DMS114 treated with DMSO at 0.1 percent for 48 hours (cell line): Measurements from ENCODE around the gene CCNY.

Experiments used
- DNase-seq: peaks from one replicate; lab custom pipeline; 2025; ENCODE audit not compliant: unreplicated experiment; lab: John Stamatoyannopoulos, UW

CCNY gene

GRCh38 chr10:35423505-35424306 lies 87.4 kb downstream of the CCNY start:
- no peak for DNase-seq

- DNase-seq = no peak
Measured at GRCh38 chr10:35424680-35425285, 88.5 kb downstream of the CCNY start.

DNA sequence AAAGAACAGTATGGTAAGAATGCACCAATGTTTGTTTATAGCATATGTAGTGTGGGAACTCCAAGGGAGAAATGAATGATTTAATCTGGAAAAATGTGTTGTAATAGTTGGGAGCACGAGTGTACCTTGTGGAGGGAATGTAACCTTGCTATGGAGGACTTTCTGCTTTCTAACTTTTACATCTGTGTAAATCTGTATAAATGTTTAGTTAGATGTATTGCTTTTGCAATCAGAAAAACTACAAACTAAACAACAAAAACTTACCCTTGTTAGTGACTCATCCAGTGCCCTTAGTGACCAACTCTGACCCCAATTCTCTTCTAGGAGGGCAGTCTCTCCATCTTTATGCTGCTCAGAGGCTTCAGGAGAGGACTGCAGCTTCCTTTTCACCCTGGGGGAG lies 89.3 kb downstream of the CCNY start:
- no peak for DNase-seq

GRCh38 chr10:35426657-35427056 lies 90.3 kb downstream of the CCNY start:
- no peak for DNase-seq

- DNase-seq = no peak
Measured at GRCh38 chr10:35427543-35427942, 91.2 kb downstream of the CCNY start.

- DNase-seq = no peak
Measured at GRCh38 chr10:35428521-35428920, 92.2 kb downstream of the CCNY start.

DNA sequence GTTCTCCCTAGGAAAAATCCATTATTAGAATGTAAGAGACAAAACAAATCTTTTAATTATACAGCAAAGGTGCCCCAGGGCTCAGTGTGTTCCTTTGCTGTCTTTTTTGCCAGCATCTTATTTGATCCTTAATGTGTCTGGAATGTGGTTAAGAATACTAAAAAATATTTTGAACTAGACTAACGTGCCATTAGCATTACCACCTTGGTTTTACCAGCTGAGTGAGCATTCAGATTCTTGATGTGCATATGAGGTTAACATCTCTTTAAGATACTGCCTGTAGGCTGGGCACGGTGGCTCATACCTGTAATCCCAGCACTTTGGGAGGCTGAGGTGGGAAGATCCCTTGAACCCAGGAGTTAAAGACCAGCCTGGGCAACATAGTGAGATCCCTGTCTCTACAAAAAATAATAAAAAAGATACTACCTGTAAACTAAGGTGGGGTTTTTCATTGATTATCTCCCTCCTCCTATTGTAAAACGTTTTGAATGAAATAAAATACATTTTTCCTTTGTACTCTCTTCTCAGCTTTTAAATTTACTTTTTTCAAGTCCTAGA lies 96.6 kb downstream of the CCNY start:
- no peak for DNase-seq

GRCh38 chr10:35433851-35434426 lies 97.6 kb downstream of the CCNY start:
- DNase-seq = no peak

DNA sequence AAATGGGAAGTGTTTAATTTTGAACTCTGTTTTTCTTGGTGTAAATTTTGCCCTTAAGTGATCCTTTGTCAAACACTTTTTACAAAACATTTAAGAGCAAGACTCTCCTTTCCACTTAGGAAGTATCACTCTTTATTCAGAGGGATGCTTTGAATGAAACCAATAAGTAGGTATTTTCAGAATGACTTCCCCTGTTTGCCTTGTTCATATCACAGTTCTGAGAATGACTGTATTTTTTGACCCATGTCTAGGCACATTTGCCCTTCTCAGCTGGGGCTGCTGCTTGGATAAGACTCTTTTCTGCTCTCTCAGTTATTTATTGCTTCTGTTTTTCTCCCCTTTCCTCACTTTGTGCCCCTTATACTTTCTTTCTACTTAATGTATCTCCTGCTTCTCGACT lies 98.2 kb downstream of the CCNY start:
- no peak for DNase-seq

- no peak for DNase-seq
Measured at GRCh38 chr10:35435824-35436223, 99.5 kb downstream of the CCNY start.

- no peak for DNase-seq
Measured at GRCh38 chr10:35437829-35438228, 101.5 kb downstream of the CCNY start.

- no peak for DNase-seq
Measured at GRCh38 chr10:35438718-35439571, 102.6 kb downstream of the CCNY start.

- DNase-seq = no peak
Measured at GRCh38 chr10:35440016-35440415, 103.7 kb downstream of the CCNY start.

DNA sequence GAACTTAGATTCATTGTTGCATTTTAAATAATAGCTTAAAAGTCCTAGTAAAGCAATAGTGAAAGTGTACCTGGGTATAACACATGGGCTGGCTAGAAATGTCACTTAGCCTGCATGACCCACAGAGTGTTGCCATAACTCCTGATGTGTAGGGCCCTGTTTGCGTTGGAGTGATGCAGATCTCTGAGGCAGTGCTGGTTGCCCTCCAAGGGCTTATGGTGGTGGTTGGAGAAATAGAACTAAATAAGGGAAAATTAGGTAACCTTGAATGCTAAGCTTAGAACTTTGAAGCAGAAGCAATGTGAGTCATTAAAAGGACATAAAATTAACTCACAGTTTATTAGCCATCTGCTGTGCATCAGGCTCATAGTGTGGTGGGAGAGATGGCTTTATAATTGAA lies 105.7 kb downstream of the CCNY start:
- no peak for DNase-seq

DNA sequence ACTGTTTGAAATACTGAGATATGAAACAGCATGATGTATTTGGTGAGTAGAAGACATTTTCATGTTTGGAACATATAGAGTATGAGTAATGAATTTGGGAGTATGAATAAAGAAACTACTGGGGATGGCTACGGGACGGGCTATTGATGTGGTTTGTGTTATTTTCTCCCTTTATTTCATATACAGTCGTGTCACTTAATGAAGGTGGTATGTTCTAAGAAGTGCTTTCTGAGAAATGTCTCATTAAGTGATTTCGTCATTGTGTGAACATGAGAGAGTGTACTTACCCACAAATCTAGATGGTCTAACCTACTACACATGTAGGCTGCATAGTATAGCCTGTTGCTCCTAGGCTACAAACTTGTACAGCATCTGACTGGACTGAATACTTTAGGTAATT lies 106.3 kb downstream of the CCNY start:
- no peak for DNase-seq

- no peak for DNase-seq
Measured at GRCh38 chr10:35443858-35444257, 107.5 kb downstream of the CCNY start.

DNA sequence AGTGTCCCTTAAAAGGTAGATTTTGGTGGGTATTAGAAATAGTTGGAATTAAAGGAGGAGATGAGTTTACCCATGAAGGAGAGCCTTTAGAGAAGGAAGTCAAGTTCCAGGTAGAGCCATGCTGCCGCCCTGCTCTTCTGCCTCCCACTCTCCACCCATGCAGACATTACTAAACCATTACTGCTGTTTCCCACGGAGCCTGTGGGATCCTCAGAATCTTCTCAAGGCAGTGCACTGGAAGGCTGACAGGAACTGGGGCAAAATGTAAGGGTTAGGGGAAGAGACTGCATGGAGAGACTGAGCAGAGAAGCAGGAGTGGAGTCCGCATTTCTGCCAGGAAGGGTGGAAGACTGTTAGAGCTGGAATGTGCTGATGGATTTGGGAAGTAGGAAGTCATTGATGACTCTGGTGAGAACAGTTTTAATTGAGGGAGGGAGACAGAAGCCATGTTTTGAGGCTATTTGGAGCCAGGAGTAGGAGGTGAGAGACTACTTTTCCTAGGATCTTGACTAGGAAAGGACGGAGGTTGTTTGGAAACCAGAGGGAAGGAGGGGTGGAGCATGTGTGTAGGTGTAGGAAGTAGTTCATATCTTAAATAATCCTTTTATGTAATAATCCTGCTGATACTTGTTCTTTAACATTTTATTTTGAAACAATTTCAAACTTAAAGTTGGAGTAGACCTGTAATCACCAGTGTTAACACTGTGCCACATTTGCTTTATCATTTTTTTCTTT lies 109.0 kb downstream of the CCNY start:
- DNase-seq = no peak

GRCh38 chr10:35446439-35446838 lies 110.1 kb downstream of the CCNY start:
- DNase-seq = no peak

- no peak for DNase-seq
Measured at GRCh38 chr10:35447693-35448407, 111.5 kb downstream of the CCNY start.
